Esophagus muscularis mucosa (tissue), 4 donors: Measurements from ENCODE around the gene RAD51B. TPM values are rescaled to one million over a fixed set of nuclear protein-coding genes. Genes with fewer than 3 reads are reported as not detected.

Experiments
- DNase-seq: peaks from one replicate; pipeline ENCODE4 v3.0.0-alpha.2; 2017; ENCODE audit errors: extremely low spot score
- H3K27ac ChIP-seq, 4 donors: fragments of 200-600 bp; sonication (generic); replicated peaks in 1 of 4; 1 replicate in 3 of 4; 2 replicates in 1 of 4; pipeline ENCODE4 v1.5.1; 2016 to 2019; ENCODE audit warnings: mild to moderate bottlenecking in 1 of 4
- H3K27me3 ChIP-seq, 4 donors: fragments of 200-600 bp; sonication (generic); one replicate each; pipeline versions ENCODE4 v1.5.1 to v1.6.0; 2016 to 2019
- H3K36me3 ChIP-seq, 4 donors: fragments of 200-600 bp; sonication (generic); one replicate each; pipeline ENCODE4 v1.5.1; 2016 to 2019
- H3K4me1 ChIP-seq, 4 donors: fragments of 200-600 bp; sonication (generic); one replicate each; pipeline ENCODE4 v1.5.1; 2016 to 2019
- H3K4me3 ChIP-seq, 4 donors: fragments of 200-600 bp; sonication (generic); 1 replicate in 2 of 4; 2 replicates in 2 of 4; pipeline ENCODE4 v1.5.1; 2016 to 2019; ENCODE audit warnings: mild to moderate bottlenecking in 4 of 4, moderate library complexity in 1 of 4
- H3K9me3 ChIP-seq, 4 donors: fragments of 200-600 bp; sonication (generic); 1 replicate in 3 of 4; 2 replicates in 1 of 4; pipeline ENCODE4 v1.5.1; 2016 to 2019
- CTCF ChIP-seq, 3 experiments: fragments of 200-600 bp in 2 of 3; fragments of 450-650 bp in 1 of 3; sonication (generic) in 2 of 3; IDR thresholded peaks; one replicate each; pipeline ENCODE4 v1.5.1; 2017 to 2019; ENCODE audit warnings: antibody characterized with exemption in 3 of 3, mild to moderate bottlenecking in 2 of 3, moderate library complexity in 1 of 3
- EP300 ChIP-seq: sonication (generic); formaldehyde crosslinking; IDR thresholded peaks from one replicate; pipeline ENCODE4 v1.6.1; 2017; ENCODE audit warnings: antibody characterized with exemption
- POLR2A ChIP-seq: fragments of 450-650 bp; IDR thresholded peaks from one replicate; pipeline ENCODE4 v1.6.1; 2017; ENCODE audit warnings: antibody characterized with exemption, moderate library complexity, mild to moderate bottlenecking, low read depth
- POLR2AphosphoS5 ChIP-seq, 2 donors: sonication (generic); formaldehyde crosslinking; IDR thresholded peaks; one replicate each; pipeline ENCODE4 v1.6.1; 2017; ENCODE audit warnings: antibody characterized with exemption in 2 of 2
- WGBS: methylation state at CpG from one replicate; pipeline ENCODE4 v1.1.5; 2018; 5-methylcytosine and 5-hydroxymethylcytosine counted together
- intact Hi-C: fragments of 100-400 bp; cut with DNase I; formaldehyde crosslinking; loops from one replicate; pipeline ENCODE4 v1.15.1; 2023
- total RNA-seq, 4 donors: library from RNA; depleted of rRNA; stranded (reverse); fragments of >200 nt; gene quantifications; one replicate each; pipeline versions ENCODE4 v1.1.0 to v1.2.1, GENCODE V29; 2016

The RAD51B gene
- total RNA-seq, 4 donors from 2014 or later, result 2.8 to 11.1 (median 5.1) TPM

- intact Hi-C loops, result no loop called here
- Histone ChIP-seq H3K36me3 (no peaks in the 10 kb centered on the region), H3K4me1 (peaks cover 55 to 90% (median 87%) of the 10 kb centered on the region in 4 donors), H3K27me3 (no peaks in the 10 kb centered on the region), H3K27ac (peak overlapping the region; percentile 60 to 78 (median 76)), H3K9me3 (no peaks in the 10 kb centered on the region), H3K4me3 (no peak overlapping the region)
- peak; percentile 84 for DNase-seq
- 81% methylated on average over 11 of the region's 11 CpGs for WGBS
- peak in 1 of 2 donors; percentile 24 for TF ChIP-seq POLR2AphosphoS5 (IDR thresholded peaks at IDR 0.05)
- no peak for TF ChIP-seq POLR2A
Measured at GRCh38 chr14:68630611-68631393, 811.2 kb downstream of the RAD51B start.

GRCh38 chr14:68631394-68632053 is 811.9 kb downstream of the RAD51B start:
- WGBS, result 86% methylated on average over 11 of the region's 11 CpGs
- Histone ChIP-seq H3K27ac (peak overlapping the region; percentile 60 to 78 (median 76)), H3K27me3 (no peaks in the 10 kb centered on the region), H3K36me3 (no peaks in the 10 kb centered on the region), H3K9me3 (no peaks in the 10 kb centered on the region), H3K4me1 (peaks cover 49 to 90% (median 83%) of the 10 kb centered on the region in 4 donors), H3K4me3 (no peak overlapping the region)
- TF ChIP-seq EP300 (no peak), POLR2A (no peak), CTCF (IDR thresholded peaks at IDR 0.05) (no peak), POLR2AphosphoS5 (IDR thresholded peaks at IDR 0.05) (no peak)
- intact Hi-C loops, result no loop called here
- DNase-seq, result peak; percentile 83

GRCh38 chr14:68632054-68632895 is 812.7 kb downstream of the RAD51B start:
- peak overlapping the region; percentile 60 to 78 (median 76) for H3K27ac ChIP-seq
- DNase-seq, result peak; percentile 90
- WGBS, result 89% methylated on average over 19 of the region's 19 CpGs
- H3K4me1 ChIP-seq, result peaks cover 41 to 90% (median 83%) of the 10 kb centered on the region in 4 donors
- H3K36me3 ChIP-seq, result no peaks in the 10 kb centered on the region
- intact Hi-C loops, result no loop called here
- TF ChIP-seq POLR2AphosphoS5 (IDR thresholded peaks at IDR 0.05), result peak in 1 of 2 donors; percentile 30
- no peak for TF ChIP-seq EP300
- no peak for TF ChIP-seq CTCF (IDR thresholded peaks at IDR 0.05)
- TF ChIP-seq POLR2A, result no peak
- H3K4me3 ChIP-seq, result no peak overlapping the region
- no peaks in the 10 kb centered on the region for H3K9me3 ChIP-seq
- H3K27me3 ChIP-seq, result no peaks in the 10 kb centered on the region

GRCh38 chr14:68633131-68633991 is 813.8 kb downstream of the RAD51B start:
- Histone ChIP-seq H3K4me1 (peaks cover 44 to 91% (median 84%) of the 10 kb centered on the region in 4 donors), H3K36me3 (no peaks in the 10 kb centered on the region), H3K27me3 (no peaks in the 10 kb centered on the region), H3K4me3 (no peak overlapping the region), H3K9me3 (no peaks in the 10 kb centered on the region), H3K27ac (peak overlapping the region; percentile 60 to 78 (median 76))
- DNase-seq, result peak; percentile 92
- TF ChIP-seq POLR2A (no peak), EP300 (no peak), CTCF (IDR thresholded peaks at IDR 0.05) (no peak), POLR2AphosphoS5 (IDR thresholded peaks at IDR 0.05) (no peak)
- WGBS, result 50% methylated on average over 14 of the region's 15 CpGs
- intact Hi-C loops, result no loop called here
